ENCODE data around the gene CIDEB. TPM values are rescaled to one million over a fixed set of nuclear protein-coding genes. Genes with fewer than 3 reads are reported as not detected.

CIDEB gene
- total and polyA plus RNA-seq, 2 of the 8 experiments (the other 6 are each of a cell fraction or from before 2014, with no cell fraction given): 0.11 TPM; not detected in 1

GRCh38 chr14:24255438-24255837 lies 52.3 kb downstream of the CIDEB start:
- H3K23me2 ChIP-seq (ENCODE audit: low read depth, low read length): no peaks in the 10 kb centered on the region
- H3K79me1 ChIP-seq (ENCODE audit: low read depth, low read length): no peaks in the 10 kb centered on the region
- no peak overlapping the region for H2BK120ac ChIP-seq (replicated peaks; ENCODE audit: low read depth, low read length)
- H3K27ac ChIP-seq (ENCODE audit: low read depth, low read length): no peak overlapping the region
- ChIA-PET POLR2A (ENCODE audit: partially characterized antibody) (interaction anchor here (0.8 kb wide), 1 partner anchor 16 kb away, joined by 3 read pairs; the partner anchor contains the start of gene RABGGTA), CTCF (ENCODE audit: partially characterized antibody) (interaction anchor here (0.6 to 6.0 kb wide), 6 partner anchors 9 to 145 kb away, joined by 3 to 63 read pairs (median 3); partner anchors contain the start of genes CIDEB, DHRS1 and NOP9)
- DNase-seq (ENCODE audit: low read depth in 1 of 2, low spot score in 2 of 2): no peak
- H4K91ac ChIP-seq (replicated peaks; ENCODE audit: insufficient read length, low read length): no peak overlapping the region
- H2BK20ac ChIP-seq (ENCODE audit: low read length): no peak overlapping the region
- no peak overlapping the region for H3K56ac ChIP-seq (replicated peaks; ENCODE audit: insufficient read length, low read depth, low read length)
- no peak overlapping the region for H4K8ac ChIP-seq (ENCODE audit: extremely low read depth, insufficient read depth, low read length)
- no peak overlapping the region for H2AFZ ChIP-seq (ENCODE audit: low read length)
- no peaks in the 10 kb centered on the region for H3K9me3 ChIP-seq (ENCODE audit: insufficient read depth in 2 of 2, low read depth in 1 of 2, low read length in 1 of 2)
- H3K79me2 ChIP-seq (ENCODE audit: control insufficient read depth in 1 of 2, insufficient read depth in 2 of 2, low read length in 2 of 2): no peaks in the 10 kb centered on the region
- no peak overlapping the region for H3K4ac ChIP-seq (replicated peaks; ENCODE audit: insufficient read length, low read depth, low read length)
- peaks cover 0 to 2% of the 10 kb centered on the region in 2 experiments for H4K20me1 ChIP-seq (replicated peaks in 1 of 2; ENCODE audit: control insufficient read depth in 1 of 2, insufficient read depth in 2 of 2, low read length in 2 of 2)
- H3K4me1 ChIP-seq (replicated peaks in 1 of 4; ENCODE audit: control insufficient read depth in 3 of 4, insufficient read depth in 4 of 4, low read length in 3 of 4): no peaks in the 10 kb centered on the region; a peak in 1 of 7 replicates
- no peak for FAIRE-seq
- H2BK5ac ChIP-seq (ENCODE audit: low read depth, low read length): no peak overlapping the region
- no peak overlapping the region for H4K5ac ChIP-seq (ENCODE audit: insufficient read length, low read depth, low read length)
- no peak overlapping the region for H3K9ac ChIP-seq (replicated peaks in 1 of 4; ENCODE audit: extremely low read depth in 1 of 4, low read depth in 3 of 4, low read length in 3 of 4)
- TF ChIP-seq, protein P1, sequence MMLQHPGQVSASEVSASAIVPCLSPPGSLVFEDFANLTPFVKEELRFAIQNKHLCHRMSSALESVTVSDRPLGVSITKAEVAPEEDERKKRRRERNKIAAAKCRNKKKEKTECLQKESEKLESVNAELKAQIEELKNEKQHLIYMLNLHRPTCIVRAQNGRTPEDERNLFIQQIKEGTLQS (IDR thresholded peaks at IDR 0.05; ENCODE audit: insufficient read depth, low read depth, low read length): no peak
- TF ChIP-seq CTBP2 (IDR thresholded peaks at IDR 0.05; ENCODE audit: borderline replicate concordance, insufficient read depth, insufficient read length, low read length) (no peak), SIX5 (IDR thresholded peaks at IDR 0.05; ENCODE audit: low read depth, low read length) (no peak), RNF2 (IDR thresholded peaks at IDR 0.05; ENCODE audit: borderline replicate concordance, low read depth, low read length, missing control alignments, poor library complexity, severe bottlenecking) (no peak), EP300 (IDR thresholded peaks at IDR 0.05; ENCODE audit: borderline replicate concordance in 1 of 2, low read depth in 2 of 2, low read length in 2 of 2) (no peak), JUND (IDR thresholded peaks at IDR 0.05; ENCODE audit: low read length) (no peak), TBP (IDR thresholded peaks at IDR 0.05; ENCODE audit: low read depth, low read length) (no peak)
- H3K4me2 ChIP-seq (ENCODE audit: insufficient read depth in 1 of 2, low read depth in 2 of 2, low read length in 2 of 2): no peak overlapping the region
- no peak overlapping the region for H2BK12ac ChIP-seq (ENCODE audit: low read depth, low read length)
- H3K18ac ChIP-seq (ENCODE audit: extremely low read depth, low read length): no peak overlapping the region
- no peaks in the 10 kb centered on the region for H3K36me3 ChIP-seq (ENCODE audit: control insufficient read depth in 2 of 4, insufficient read depth in 4 of 4, low read length in 3 of 4)
- no peak overlapping the region for H3K23ac ChIP-seq (ENCODE audit: insufficient read length)
- H3K27me3 ChIP-seq (replicated peaks in 1 of 4; ENCODE audit: control insufficient read depth in 3 of 4, extremely low read depth in 1 of 4, insufficient read depth in 3 of 4, low read length in 3 of 4): no peaks in the 10 kb centered on the region; a peak in 1 of 7 replicates
- no peak overlapping the region for H3K14ac ChIP-seq (ENCODE audit: insufficient read length)
- H3K4me3 ChIP-seq (ENCODE audit: extremely low read depth in 1 of 4, insufficient read depth in 2 of 4, low read depth in 3 of 4, low read length in 4 of 4): no peak overlapping the region
- 85% methylated on average over 8 of the region's 8 CpGs; no CpG with 5 or more reads in 1 of the 2 experiments for WGBS, 2 experiments (ENCODE audit: extremely low coverage in 1 of 2, insufficient coverage in 1 of 2, insufficient read length in 1 of 2, insufficient replicate concordance in 2 of 2, low coverage in 1 of 2, low lambda C conversion rate in 2 of 2, missing lambda C conversion rate in 1 of 2)
- no peak overlapping the region for H2AK5ac ChIP-seq (ENCODE audit: low read depth, low read length)
- H2BK15ac ChIP-seq (ENCODE audit: low read length): no peak overlapping the region
